ENCODE measurements around the gene COLGALT1.

The COLGALT1 gene

GRCh38 chr19:17527326-17527725 is 28.1 kb upstream of the COLGALT1 start:
- H3K27ac ChIP-seq: no peak overlapping the region
- TF ChIP-seq CTCF (conservative IDR thresholded peaks at IDR 0.05): no peak

GRCh38 chr19:17528610-17529009 is 26.8 kb upstream of the COLGALT1 start:
- TF ChIP-seq CTCF (conservative IDR thresholded peaks at IDR 0.05): no peak
- H3K27ac ChIP-seq: no peak overlapping the region

- no peak overlapping the region for H3K27ac ChIP-seq
- no peak for TF ChIP-seq CTCF (conservative IDR thresholded peaks at IDR 0.05)
These were observed 25.9 kb upstream of the COLGALT1 start for GRCh38 chr19:17529239-17530158.

- H3K27ac ChIP-seq: no peak overlapping the region
- no peak for TF ChIP-seq CTCF (conservative IDR thresholded peaks at IDR 0.05)
These were observed 24.9 kb upstream of the COLGALT1 start for GRCh38 chr19:17530586-17530985.

GRCh38 chr19:17532116-17532515 is 23.3 kb upstream of the COLGALT1 start:
- no peak overlapping the region for H3K27ac ChIP-seq
- no peak for TF ChIP-seq CTCF (conservative IDR thresholded peaks at IDR 0.05)

GRCh38 chr19:17532557-17532956 is 22.9 kb upstream of the COLGALT1 start:
- TF ChIP-seq CTCF (conservative IDR thresholded peaks at IDR 0.05): no peak
- H3K27ac ChIP-seq: no peak overlapping the region

GRCh38 chr19:17534767-17535166 is 20.7 kb upstream of the COLGALT1 start:
- H3K27ac ChIP-seq: no peak overlapping the region
- no peak for TF ChIP-seq CTCF (conservative IDR thresholded peaks at IDR 0.05)

All from VCaP (cell line).